OCI-LY1 (cell line): ENCODE results near the gene RAD17.

Source experiments
- CTCF ChIP-seq: fragments of 200-600 bp; sonication (generic), shearing (Covaris generic); IDR thresholded peaks from 2 replicates; pipeline ENCODE4 v1.5.1; 2017; ENCODE audit warnings: mild to moderate bottlenecking, antibody characterized with exemption, low read length, moderate library complexity, mixed read lengths
- EZH2 ChIP-seq: fragments of 200-600 bp; sonication (generic), shearing (Covaris generic); IDR thresholded peaks from 2 replicates; pipeline ENCODE4 v1.8.0; 2017; ENCODE audit warnings: borderline replicate concordance, mixed run types, mild to moderate bottlenecking, antibody characterized with exemption, low read length, moderate library complexity, mixed read lengths

GRCh38 chr5:69326365-69326764 lies 43.3 kb upstream of the RAD17 start:
- TF ChIP-seq CTCF: no peak
- TF ChIP-seq EZH2: no peak
